Neuronal stem cell (in vitro differentiated cells): ENCODE data around the gene LMTK2.

ENCODE experiments used
- DNase-seq: peaks from one replicate; pipeline ENCODE4 v3.0.0-alpha.2; 2013; ENCODE audit warnings: low spot score
- H2AFZ ChIP-seq: one replicate; pipeline ENCODE4 v1.6.1; 2013; ENCODE audit warnings: mild to moderate bottlenecking, low read length, inconsistent platforms
- H2AK5ac ChIP-seq: 2 replicates; pipeline ENCODE4 v1.6.1; 2013; ENCODE audit warnings: low read depth, mild to moderate bottlenecking, inconsistent platforms, low read length, moderate library complexity, mixed read lengths
- H2BK120ac ChIP-seq: 2 replicates; pipeline ENCODE4 v1.6.1; 2013; ENCODE audit warnings: low read depth, mild to moderate bottlenecking, inconsistent platforms, low read length, moderate library complexity, mixed read lengths
- H2BK12ac ChIP-seq: one replicate; pipeline ENCODE4 v1.6.1; 2013; ENCODE audit warnings: low read length, inconsistent platforms
- H2BK15ac ChIP-seq: 2 replicates; pipeline ENCODE4 v1.6.1; 2013; ENCODE audit warnings: mild to moderate bottlenecking, low read length, inconsistent platforms, mixed read lengths
- H2BK5ac ChIP-seq: one replicate; pipeline ENCODE4 v1.6.1; 2013; ENCODE audit warnings: inconsistent platforms, mild to moderate bottlenecking, low read length, moderate library complexity
- H3K14ac ChIP-seq: one replicate; pipeline ENCODE4 v1.6.1; 2013; ENCODE audit warnings: low read length, inconsistent platforms
- H3K18ac ChIP-seq: 2 replicates; pipeline ENCODE4 v1.6.1; 2013; ENCODE audit warnings: low read length, inconsistent platforms
- H3K23ac ChIP-seq: 2 replicates; pipeline ENCODE4 v1.6.1; 2013; ENCODE audit warnings: low read depth, mild to moderate bottlenecking, mixed read lengths, low read length, inconsistent platforms; ENCODE audit not compliant: poor library complexity
- H3K27ac ChIP-seq: replicated peaks from 3 replicates; pipeline ENCODE4 v1.5.1; 2013; ENCODE audit warnings: low read length, inconsistent platforms
- H3K27me3 ChIP-seq, 3 experiments: 2 replicates each; pipeline ENCODE4 v1.6.1; 2013; ENCODE audit warnings: low read length in 3 of 3, mild to moderate bottlenecking in 2 of 3, inconsistent platforms in 1 of 3, low read depth in 1 of 3, mixed read lengths in 1 of 3, moderate library complexity in 1 of 3; ENCODE audit not compliant: control insufficient read depth in 3 of 3, insufficient read depth in 3 of 3
- H3K36me3 ChIP-seq, 2 donors: replicated peaks in 1 of 2; 2 replicates each; pipeline ENCODE4 v1.6.1; 2013; ENCODE audit warnings: low read length in 2 of 2; ENCODE audit not compliant: control insufficient read depth in 2 of 2, insufficient read depth in 2 of 2
- H3K4ac ChIP-seq: 2 replicates; pipeline ENCODE4 v1.6.1; 2013; ENCODE audit warnings: inconsistent platforms, mild to moderate bottlenecking, low read length, moderate library complexity
- H3K4me1 ChIP-seq, 2 donors: 1 replicate in 1 of 2; 2 replicates in 1 of 2; pipeline ENCODE4 v1.6.1; 2013; ENCODE audit warnings: low read length in 2 of 2, low read depth in 1 of 2; ENCODE audit not compliant: control insufficient read depth in 2 of 2, insufficient read depth in 1 of 2
- H3K4me2 ChIP-seq: one replicate; pipeline ENCODE4 v1.6.1; 2013; ENCODE audit warnings: mild to moderate bottlenecking, low read length, inconsistent platforms; ENCODE audit not compliant: insufficient read depth, poor library complexity, severe bottlenecking
- H3K4me3 ChIP-seq, 2 donors: 2 replicates each; pipeline ENCODE4 v1.5.1; 2013; ENCODE audit warnings: low read length in 2 of 2, mild to moderate bottlenecking in 2 of 2, inconsistent platforms in 1 of 2, moderate library complexity in 1 of 2
- H3K79me1 ChIP-seq: one replicate; pipeline ENCODE4 v1.6.1; 2013; ENCODE audit warnings: low read depth, mild to moderate bottlenecking, inconsistent platforms, low read length, moderate library complexity
- H3K9ac ChIP-seq: one replicate; pipeline ENCODE4 v1.6.1; 2013; ENCODE audit warnings: mild to moderate bottlenecking, low read depth, low read length, inconsistent platforms; ENCODE audit not compliant: poor library complexity
- H3K9me3 ChIP-seq, 2 donors: replicated peaks in 1 of 2; 2 replicates each; pipeline versions ENCODE3 to v1.6.1; 2013; ENCODE audit warnings: low read length in 2 of 2, mild to moderate bottlenecking in 2 of 2, inconsistent platforms in 1 of 2, low read depth in 1 of 2, mixed read lengths in 1 of 2, moderate library complexity in 1 of 2; ENCODE audit not compliant: control insufficient read depth in 2 of 2, insufficient read depth in 1 of 2
- H4K8ac ChIP-seq: one replicate; pipeline ENCODE4 v1.6.1; 2013; ENCODE audit warnings: low read depth, mild to moderate bottlenecking, inconsistent platforms, low read length, moderate library complexity
- H4K91ac ChIP-seq: one replicate; pipeline ENCODE4 v1.6.1; 2013; ENCODE audit warnings: low read length, low read depth, mild to moderate bottlenecking, inconsistent platforms; ENCODE audit not compliant: poor library complexity
- WGBS, 2 donors: extraction: QIAGEN DNeasy Blood & Tissue Kit; methylation state at CpG; one replicate each; pipeline ENCODE4 v1.1.7; 2013; ENCODE audit warnings: missing lambda C conversion rate in 2 of 2, mixed read lengths in 1 of 2; ENCODE audit not compliant: insufficient read length in 2 of 2, insufficient replicate concordance in 1 of 2; ENCODE audit errors: extremely low coverage in 2 of 2; 5-methylcytosine and 5-hydroxymethylcytosine counted together

The LMTK2 gene

DNA sequence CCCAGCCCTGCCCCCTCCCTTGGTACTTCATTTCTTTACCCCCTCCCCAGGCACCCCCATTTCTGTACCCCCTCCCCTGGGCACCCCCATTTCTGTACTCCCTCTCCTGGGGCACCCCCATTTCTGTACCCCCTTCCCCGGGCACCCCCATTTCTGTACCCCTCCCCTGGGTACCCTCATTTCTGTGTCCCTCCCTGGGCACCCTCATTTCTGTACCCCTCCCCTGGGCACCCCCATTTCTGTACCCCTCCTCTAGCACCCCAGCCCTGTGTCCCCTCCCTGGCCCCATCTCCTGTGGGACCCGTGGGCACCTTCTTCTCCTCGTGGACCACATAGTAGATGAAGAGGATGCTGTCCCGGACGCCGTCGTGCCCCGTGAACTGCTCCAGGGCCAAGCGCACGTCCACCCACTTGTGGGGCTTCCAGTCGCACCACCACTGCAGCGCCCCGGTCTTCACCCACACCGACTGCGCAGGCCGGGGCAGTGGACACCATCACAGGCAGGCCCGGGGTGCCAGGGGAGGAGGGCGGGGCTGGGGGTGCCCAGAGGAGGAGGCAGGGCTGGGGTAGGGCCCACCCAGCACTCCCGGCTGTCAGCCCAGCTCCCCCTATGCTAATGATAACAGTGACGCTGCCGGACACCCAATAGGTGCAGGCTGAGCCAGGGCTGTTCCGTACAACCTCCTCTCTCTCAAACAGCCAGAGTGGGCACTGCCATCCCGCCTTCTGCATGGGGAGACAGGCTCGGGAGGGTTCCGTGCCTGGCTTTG lies 125.0 kb downstream of the LMTK2 start:
- Histone ChIP-seq H3K9ac (no peak overlapping the region), H3K79me1 (peaks cover 3% of the 10 kb centered on the region), H2BK5ac (no peak overlapping the region), H3K27me3 (no peaks in the 10 kb centered on the region), H3K14ac (peak overlapping the region; percentile 47), H3K18ac (no peak overlapping the region), H4K91ac (no peak overlapping the region), H3K9me3 (no peaks in the 10 kb centered on the region), H2BK120ac (no peak overlapping the region), H3K4ac (no peak overlapping the region), H2BK15ac (no peak overlapping the region), H3K36me3 (peaks cover 3 to 12% of the 10 kb centered on the region in 2 donors), H3K27ac (no peak overlapping the region), H2AFZ (no peak overlapping the region), H3K4me2 (no peak overlapping the region), H2BK12ac (no peak overlapping the region), H3K23ac (no peak overlapping the region), H3K4me1 (no peaks in the 10 kb centered on the region), H2AK5ac (peak overlapping the region; percentile 35), H3K4me3 (no peak overlapping the region), H4K8ac (peak overlapping the region; percentile 43)
- no peak for DNase-seq
- whole genome bisulfite sequencing, 2 donors, result no CpG with 5 or more reads among the region's 25 CpGs

DNA sequence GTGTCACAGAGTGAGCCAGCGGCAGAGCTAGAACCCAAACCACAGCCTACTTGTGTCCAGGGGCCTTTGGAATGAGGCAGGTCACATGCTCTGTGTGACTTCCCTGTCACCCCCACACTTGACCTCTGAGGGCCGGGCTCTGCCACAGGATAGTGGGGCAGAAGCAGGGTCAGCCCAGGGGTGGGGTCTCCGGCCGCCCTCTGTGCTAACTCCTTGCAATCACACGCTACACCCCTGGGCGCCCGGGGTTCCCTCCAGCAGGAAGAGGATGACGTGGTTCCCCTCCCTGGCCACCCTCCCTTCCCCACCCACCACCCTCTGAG lies 125.6 kb downstream of the LMTK2 start:
- H3K27me3 ChIP-seq, result no peaks in the 10 kb centered on the region
- H2BK15ac ChIP-seq, result no peak overlapping the region
- H2AFZ ChIP-seq, result no peak overlapping the region
- no peaks in the 10 kb centered on the region for H3K9me3 ChIP-seq
- H4K8ac ChIP-seq, result no peak overlapping the region
- H3K14ac ChIP-seq, result no peak overlapping the region
- H2BK120ac ChIP-seq, result no peak overlapping the region
- no CpG with 5 or more reads among the region's 8 CpGs for WGBS, 2 donors
- no peak for DNase-seq
- H3K18ac ChIP-seq, result no peak overlapping the region
- H3K4me1 ChIP-seq, result no peaks in the 10 kb centered on the region
- no peak overlapping the region for H2BK5ac ChIP-seq
- H3K9ac ChIP-seq, result no peak overlapping the region
- peaks cover 3% of the 10 kb centered on the region for H3K79me1 ChIP-seq
- H3K23ac ChIP-seq, result no peak overlapping the region
- H3K27ac ChIP-seq, result no peak overlapping the region
- H3K4me2 ChIP-seq, result no peak overlapping the region
- H2AK5ac ChIP-seq, result peak overlapping the region; percentile 35
- no peak overlapping the region for H2BK12ac ChIP-seq
- H3K4ac ChIP-seq, result no peak overlapping the region
- H3K4me3 ChIP-seq, result no peak overlapping the region
- peaks cover 3 to 12% of the 10 kb centered on the region in 2 donors for H3K36me3 ChIP-seq
- no peak overlapping the region for H4K91ac ChIP-seq

DNA sequence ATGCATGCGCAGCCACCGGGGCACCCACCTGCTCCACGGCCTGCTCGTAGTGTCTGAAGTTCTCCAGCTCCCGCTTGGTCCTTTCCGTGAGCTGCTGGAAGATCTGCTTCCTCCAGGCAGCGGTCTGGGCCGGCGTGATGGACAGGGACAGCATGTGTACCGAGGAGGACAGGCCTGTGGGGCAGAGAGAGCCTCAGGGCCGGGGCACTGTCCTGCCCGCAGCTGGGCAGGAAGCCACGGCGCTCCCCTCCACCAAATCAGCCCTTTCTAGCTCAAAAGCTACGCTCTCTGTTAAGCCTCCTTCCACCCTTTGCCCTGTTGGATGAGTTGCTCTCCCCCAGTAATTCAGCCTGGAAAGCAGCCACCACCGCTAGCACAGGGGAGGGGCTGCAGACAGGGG lies 126.1 kb downstream of the LMTK2 start:
- Histone ChIP-seq H4K8ac (no peak overlapping the region), H2BK15ac (no peak overlapping the region), H3K79me1 (peaks cover 3% of the 10 kb centered on the region), H3K23ac (no peak overlapping the region), H3K4me1 (no peaks in the 10 kb centered on the region), H3K36me3 (peaks cover 3 to 11% of the 10 kb centered on the region in 2 donors), H4K91ac (no peak overlapping the region), H2AFZ (no peak overlapping the region), H3K14ac (no peak overlapping the region), H3K27me3 (no peaks in the 10 kb centered on the region), H3K4me3 (no peak overlapping the region), H3K4ac (no peak overlapping the region), H3K18ac (no peak overlapping the region), H2BK5ac (peak overlapping the region; percentile 13), H2BK12ac (no peak overlapping the region), H3K4me2 (no peak overlapping the region), H2AK5ac (no peak overlapping the region), H3K9me3 (no peaks in the 10 kb centered on the region), H3K9ac (no peak overlapping the region), H2BK120ac (no peak overlapping the region), H3K27ac (no peak overlapping the region)
- DNase-seq, result no peak
- no CpG with 5 or more reads among the region's 16 CpGs for WGBS, 2 donors

DNA sequence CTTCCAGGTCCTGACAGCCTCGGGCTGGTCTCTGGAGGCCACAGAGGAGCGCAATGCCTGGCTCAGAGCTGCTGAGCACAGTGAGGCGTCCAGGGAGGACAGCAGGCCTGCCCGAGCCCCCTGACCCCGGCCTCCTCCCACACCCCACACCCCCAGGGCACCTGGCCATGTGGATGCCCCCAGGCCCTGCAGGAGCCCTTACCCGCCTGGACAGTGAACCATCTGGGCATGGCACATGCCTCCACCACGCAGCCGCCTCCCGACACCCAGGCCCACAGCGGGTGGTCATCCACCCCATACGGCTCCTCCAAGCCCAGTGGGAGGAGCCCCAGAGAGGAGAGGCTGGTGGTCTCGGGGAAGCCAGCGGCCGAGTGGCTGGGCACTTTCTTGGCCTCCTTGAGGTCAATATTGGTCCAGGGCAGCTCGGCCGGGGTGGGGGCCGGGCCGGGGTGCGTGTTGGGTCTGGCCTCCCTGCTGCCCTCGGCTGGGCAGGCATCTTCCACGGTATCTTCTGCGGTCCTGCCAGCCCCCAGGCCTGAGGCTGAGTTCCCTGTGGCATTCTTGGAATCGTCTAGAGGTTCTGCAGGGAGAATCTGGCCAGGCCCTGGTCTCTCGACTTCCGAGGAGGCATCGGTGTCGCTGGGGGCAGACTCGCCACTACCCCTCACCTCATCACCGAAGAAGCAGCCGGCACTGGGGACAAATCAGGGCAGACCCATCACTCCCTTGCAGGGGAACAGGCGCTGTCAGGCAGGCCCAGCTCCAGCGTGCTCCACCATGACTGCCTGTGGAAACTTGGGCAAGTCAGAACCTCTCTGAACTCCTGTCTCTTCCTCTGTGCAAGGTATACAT lies 126.8 kb downstream of the LMTK2 start:
- H3K4me2 ChIP-seq, result no peak overlapping the region
- peaks cover 2 to 11% of the 10 kb centered on the region in 2 donors for H3K36me3 ChIP-seq
- H3K27me3 ChIP-seq, result no peaks in the 10 kb centered on the region
- peak overlapping the region; percentile 38 for H3K14ac ChIP-seq
- peak overlapping the region; percentile 65 for H4K8ac ChIP-seq
- H3K18ac ChIP-seq, result no peak overlapping the region
- no peak overlapping the region for H3K23ac ChIP-seq
- no peaks in the 10 kb centered on the region for H3K4me1 ChIP-seq
- H3K27ac ChIP-seq, result no peak overlapping the region
- H4K91ac ChIP-seq, result no peak overlapping the region
- no peak overlapping the region for H3K9ac ChIP-seq
- DNase-seq, result no peak
- no peak overlapping the region for H2BK120ac ChIP-seq
- H3K4me3 ChIP-seq, result no peak overlapping the region
- H3K4ac ChIP-seq, result no peak overlapping the region
- peaks cover 5% of the 10 kb centered on the region for H3K79me1 ChIP-seq
- no peak overlapping the region for H2AK5ac ChIP-seq
- no peak overlapping the region for H2AFZ ChIP-seq
- H3K9me3 ChIP-seq, result no peaks in the 10 kb centered on the region
- H2BK12ac ChIP-seq, result no peak overlapping the region
- H2BK5ac ChIP-seq, result no peak overlapping the region
- WGBS, 2 donors, result no CpG with 5 or more reads among the region's 32 CpGs
- no peak overlapping the region for H2BK15ac ChIP-seq
